Measurements from ENCODE around the gene TIGAR.
A peak's percentile ranks its signal among the peaks of the same experiment; 100 is the strongest.

The TIGAR gene

GRCh38 chr12:4320853-4321701, at the start of gene TIGAR:
Gene TIGAR (plus strand): TSS chr12:4321213. CDS start chr12:4321272, 59 bp downstream.
- Mint-ChIP-seq H3K27ac (peak within 1 kb of the TSS; percentile 94), H3K9me3 (no peaks in the 10 kb centered on the region), H3K4me3 (peak within 1 kb of the TSS; percentile 95), H3K36me3 (ENCODE audit: low read depth) (peaks cover 25% of the 10 kb centered on the region), H3K4me1 (ENCODE audit: low read depth) (peaks cover 41% of the 10 kb centered on the region), H3K27me3 (no peaks in the 10 kb centered on the region)
- peak; percentile 92 for DNase-seq

- H3K4me3 Mint-ChIP-seq: peak overlapping the region; percentile 95
- no peaks in the 10 kb centered on the region for H3K27me3 Mint-ChIP-seq
- H3K27ac Mint-ChIP-seq: peak overlapping the region; percentile 100
- peak; percentile 92 for DNase-seq
- peaks cover 47% of the 10 kb centered on the region for H3K36me3 Mint-ChIP-seq (ENCODE audit: low read depth)
- H3K4me1 Mint-ChIP-seq (ENCODE audit: low read depth): peaks cover 40% of the 10 kb centered on the region
- no peaks in the 10 kb centered on the region for H3K9me3 Mint-ChIP-seq
Observed at GRCh38 chr12:4271717-4272423, 49.1 kb upstream of the TIGAR start.

GRCh38 chr12:4272424-4273272, 48.4 kb upstream of the TIGAR start:
- Mint-ChIP-seq H3K4me3 (peak overlapping the region; percentile 95), H3K27me3 (no peaks in the 10 kb centered on the region), H3K27ac (peak overlapping the region; percentile 100), H3K9me3 (no peaks in the 10 kb centered on the region), H3K4me1 (ENCODE audit: low read depth) (peaks cover 42% of the 10 kb centered on the region), H3K36me3 (ENCODE audit: low read depth) (peaks cover 54% of the 10 kb centered on the region)
- peak; percentile 88 for DNase-seq

- peaks cover 61% of the 10 kb centered on the region for H3K36me3 Mint-ChIP-seq (ENCODE audit: low read depth)
- peak overlapping the region; percentile 95 for H3K4me3 Mint-ChIP-seq
- peaks cover 42% of the 10 kb centered on the region for H3K4me1 Mint-ChIP-seq (ENCODE audit: low read depth)
- DNase-seq: no peak
- H3K9me3 Mint-ChIP-seq: no peaks in the 10 kb centered on the region
- peak overlapping the region; percentile 100 for H3K27ac Mint-ChIP-seq
- no peaks in the 10 kb centered on the region for H3K27me3 Mint-ChIP-seq
Observed at GRCh38 chr12:4273273-4273651, 47.8 kb upstream of the TIGAR start.

GRCh38 chr12:4273652-4274395, 47.2 kb upstream of the TIGAR start, which contains the start of gene CCND2:
Gene CCND2 (plus strand): TSS chr12:4273762. CDS start chr12:4274041, 279 bp downstream.
- Mint-ChIP-seq H3K9me3 (no peaks in the 10 kb centered on the region), H3K27ac (peak within 1 kb of the TSS; percentile 100), H3K4me1 (ENCODE audit: low read depth) (peaks cover 42% of the 10 kb centered on the region), H3K27me3 (no peaks in the 10 kb centered on the region), H3K4me3 (peak within 1 kb of the TSS; percentile 95), H3K36me3 (ENCODE audit: low read depth) (peaks cover 62% of the 10 kb centered on the region)
- DNase-seq: peak; percentile 84

- peak overlapping the region; percentile 95 for H3K4me3 Mint-ChIP-seq
- peak; percentile 77 for DNase-seq
- H3K36me3 Mint-ChIP-seq (ENCODE audit: low read depth): peaks cover 68% of the 10 kb centered on the region
- H3K9me3 Mint-ChIP-seq: no peaks in the 10 kb centered on the region
- H3K27me3 Mint-ChIP-seq: no peaks in the 10 kb centered on the region
- H3K27ac Mint-ChIP-seq: peak overlapping the region; percentile 100
- peaks cover 48% of the 10 kb centered on the region for H3K4me1 Mint-ChIP-seq (ENCODE audit: low read depth)
Observed at GRCh38 chr12:4274396-4275015, 46.5 kb upstream of the TIGAR start.

GRCh38 chr12:4275016-4275869, 45.8 kb upstream of the TIGAR start:
- Mint-ChIP-seq H3K27me3 (no peaks in the 10 kb centered on the region), H3K4me3 (peak overlapping the region; percentile 95), H3K36me3 (ENCODE audit: low read depth) (peaks cover 73% of the 10 kb centered on the region), H3K27ac (peak overlapping the region; percentile 100), H3K9me3 (no peaks in the 10 kb centered on the region), H3K4me1 (ENCODE audit: low read depth) (peaks cover 55% of the 10 kb centered on the region)
- no peak for DNase-seq

- peak overlapping the region; percentile 95 for H3K4me3 Mint-ChIP-seq
- DNase-seq: no peak
- peak overlapping the region; percentile 100 for H3K27ac Mint-ChIP-seq
- H3K27me3 Mint-ChIP-seq: no peaks in the 10 kb centered on the region
- H3K9me3 Mint-ChIP-seq: no peaks in the 10 kb centered on the region
- peaks cover 58% of the 10 kb centered on the region for H3K4me1 Mint-ChIP-seq (ENCODE audit: low read depth)
- peaks cover 76% of the 10 kb centered on the region for H3K36me3 Mint-ChIP-seq (ENCODE audit: low read depth)
Observed at GRCh38 chr12:4275870-4276301, 45.1 kb upstream of the TIGAR start.

- Mint-ChIP-seq H3K4me3 (peak overlapping the region; percentile 95), H3K9me3 (no peaks in the 10 kb centered on the region), H3K36me3 (ENCODE audit: low read depth) (peaks cover 83% of the 10 kb centered on the region), H3K27ac (peak overlapping the region; percentile 100), H3K4me1 (ENCODE audit: low read depth) (peaks cover 64% of the 10 kb centered on the region), H3K27me3 (no peaks in the 10 kb centered on the region)
- DNase-seq: peak; percentile 83
Observed at GRCh38 chr12:4276524-4277204, 44.3 kb upstream of the TIGAR start.

- Mint-ChIP-seq H3K27ac (peak overlapping the region; percentile 100), H3K4me3 (peak overlapping the region; percentile 95), H3K27me3 (no peaks in the 10 kb centered on the region)
Observed at GRCh38 chr12:4277205-4277543, 43.8 kb upstream of the TIGAR start.

GRCh38 chr12:4277857-4278256, 43.2 kb upstream of the TIGAR start:
- H3K4me3 Mint-ChIP-seq: peak overlapping the region; percentile 95
- H3K9me3 Mint-ChIP-seq: no peaks in the 10 kb centered on the region
- peaks cover 95% of the 10 kb centered on the region for H3K36me3 Mint-ChIP-seq (ENCODE audit: low read depth)
- H3K27me3 Mint-ChIP-seq: no peaks in the 10 kb centered on the region
- no peak for DNase-seq
- peaks cover 71% of the 10 kb centered on the region for H3K4me1 Mint-ChIP-seq (ENCODE audit: low read depth)
- peak overlapping the region; percentile 100 for H3K27ac Mint-ChIP-seq

More at GRCh38 chr12:4277205-4277543, 43.8 kb upstream of the TIGAR start:
- Mint-ChIP-seq H3K4me1 (ENCODE audit: low read depth) (peaks cover 68% of the 10 kb centered on the region), H3K9me3 (no peaks in the 10 kb centered on the region), H3K36me3 (ENCODE audit: low read depth) (peaks cover 88% of the 10 kb centered on the region)
- DNase-seq: no peak
